Stimulated activated CD4-positive, alpha-beta T cell treated with anti-CD3 and anti-CD28 coated beads, Interleukin-4, amount 100 ng/mL, for 48 hours (primary cell): Measurements from ENCODE around the gene MAN1C1.
A peak's percentile ranks its signal among the peaks of the same experiment; 100 is the strongest.
"Not testable (repeated sequence)": the region's sequence is repeated elsewhere in the genome, so short reads cannot be mapped to it uniquely, and the experiment has no call there.

Source experiments
- DNase-seq, 2 donors: peaks; one replicate each; pipeline ENCODE4 v3.0.0-alpha.2; 2020; ENCODE audit warnings: low read depth in 2 of 2

Gene MAN1C1

GRCh38 chr1:25657883-25658760 is 41.5 kb downstream of the MAN1C1 start:
- DNase-seq, result no peak

GRCh38 chr1:25658791-25659431 is 42.3 kb downstream of the MAN1C1 start:
- no peak for DNase-seq

- DNase-seq, result no peak
Measured at GRCh38 chr1:25661043-25661815, 44.6 kb downstream of the MAN1C1 start.

- no peak for DNase-seq
Measured at GRCh38 chr1:25662061-25662460, 45.5 kb downstream of the MAN1C1 start.

GRCh38 chr1:25662959-25663358 is 46.4 kb downstream of the MAN1C1 start:
- DNase-seq, result not testable (repeated sequence)

GRCh38 chr1:25664357-25665199 is 48.0 kb downstream of the MAN1C1 start:
- DNase-seq, result no peak

GRCh38 chr1:25666460-25666859 is 49.9 kb downstream of the MAN1C1 start:
- DNase-seq, result no peak

GRCh38 chr1:25668931-25669573 is 52.5 kb downstream of the MAN1C1 start:
- DNase-seq, result no peak

GRCh38 chr1:25669781-25670567 is 53.4 kb downstream of the MAN1C1 start:
- no peak for DNase-seq

- DNase-seq, result no peak
Measured at GRCh38 chr1:25671929-25672328, 55.3 kb downstream of the MAN1C1 start.

- DNase-seq, result no peak
Measured at GRCh38 chr1:25672763-25673409, 56.3 kb downstream of the MAN1C1 start.

GRCh38 chr1:25673456-25673855 is 56.9 kb downstream of the MAN1C1 start:
- DNase-seq, result no peak

- no peak for DNase-seq
Measured at GRCh38 chr1:25673962-25674806, 57.6 kb downstream of the MAN1C1 start.

- DNase-seq, result no peak
Measured at GRCh38 chr1:25674807-25675084, 58.2 kb downstream of the MAN1C1 start.

GRCh38 chr1:25675729-25676476 is 59.3 kb downstream of the MAN1C1 start:
- DNase-seq, result peak; percentile 61 to 77

- DNase-seq, result no peak
Measured at GRCh38 chr1:25676488-25676887, 59.9 kb downstream of the MAN1C1 start.

GRCh38 chr1:25677193-25677773 is 60.7 kb downstream of the MAN1C1 start:
- DNase-seq, result no peak

GRCh38 chr1:25679171-25679570 is 62.6 kb downstream of the MAN1C1 start:
- DNase-seq, result no peak
